ENCODE results near the gene STUB1.

- TF ChIP-seq REST (IDR thresholded peaks at IDR 0.05; ENCODE audit: insufficient read depth in 1 of 2, low read depth in 2 of 2, low read length in 2 of 2) (no peak), TAF1 (IDR thresholded peaks at IDR 0.05; ENCODE audit: borderline replicate concordance, insufficient read depth, low read length) (no peak)
These were observed 30.6 kb upstream of the STUB1 start for GRCh38 chr16:649631-650030.
